HUES6 (cell line): ENCODE results near the gene POLE3.
"Not testable (repeated sequence)": the region's sequence is repeated elsewhere in the genome, so short reads cannot be mapped to it uniquely, and the experiment has no call there.

Experiments used
- H3K27ac ChIP-seq: 2 replicates; pipeline ENCODE4 v1.7.0; 2013; ENCODE audit warnings: low read depth, mild to moderate bottlenecking, low read length, inconsistent platforms
- H3K27me3 ChIP-seq: 2 replicates; pipeline ENCODE4 v1.6.1; 2013; ENCODE audit warnings: low read length; ENCODE audit not compliant: control insufficient read depth, insufficient read depth
- H3K36me3 ChIP-seq: 2 replicates; pipeline ENCODE4 v1.6.1; 2013; ENCODE audit warnings: low read length; ENCODE audit not compliant: control insufficient read depth, insufficient read depth
- H3K4me1 ChIP-seq: 2 replicates; pipeline ENCODE4 v1.6.1; 2013; ENCODE audit warnings: low read length; ENCODE audit not compliant: control insufficient read depth, insufficient read depth
- H3K4me3 ChIP-seq: 2 replicates; pipeline ENCODE4 v1.5.1; 2013; ENCODE audit warnings: low read depth, low read length
- H3K9ac ChIP-seq: one replicate; pipeline ENCODE4 v1.6.1; 2013; ENCODE audit warnings: mild to moderate bottlenecking, low read length
- H3K9me3 ChIP-seq: 2 replicates; pipeline ENCODE4 v1.6.1; 2013; ENCODE audit warnings: low read depth, low read length; ENCODE audit not compliant: control insufficient read depth, insufficient read depth

Gene POLE3

DNA sequence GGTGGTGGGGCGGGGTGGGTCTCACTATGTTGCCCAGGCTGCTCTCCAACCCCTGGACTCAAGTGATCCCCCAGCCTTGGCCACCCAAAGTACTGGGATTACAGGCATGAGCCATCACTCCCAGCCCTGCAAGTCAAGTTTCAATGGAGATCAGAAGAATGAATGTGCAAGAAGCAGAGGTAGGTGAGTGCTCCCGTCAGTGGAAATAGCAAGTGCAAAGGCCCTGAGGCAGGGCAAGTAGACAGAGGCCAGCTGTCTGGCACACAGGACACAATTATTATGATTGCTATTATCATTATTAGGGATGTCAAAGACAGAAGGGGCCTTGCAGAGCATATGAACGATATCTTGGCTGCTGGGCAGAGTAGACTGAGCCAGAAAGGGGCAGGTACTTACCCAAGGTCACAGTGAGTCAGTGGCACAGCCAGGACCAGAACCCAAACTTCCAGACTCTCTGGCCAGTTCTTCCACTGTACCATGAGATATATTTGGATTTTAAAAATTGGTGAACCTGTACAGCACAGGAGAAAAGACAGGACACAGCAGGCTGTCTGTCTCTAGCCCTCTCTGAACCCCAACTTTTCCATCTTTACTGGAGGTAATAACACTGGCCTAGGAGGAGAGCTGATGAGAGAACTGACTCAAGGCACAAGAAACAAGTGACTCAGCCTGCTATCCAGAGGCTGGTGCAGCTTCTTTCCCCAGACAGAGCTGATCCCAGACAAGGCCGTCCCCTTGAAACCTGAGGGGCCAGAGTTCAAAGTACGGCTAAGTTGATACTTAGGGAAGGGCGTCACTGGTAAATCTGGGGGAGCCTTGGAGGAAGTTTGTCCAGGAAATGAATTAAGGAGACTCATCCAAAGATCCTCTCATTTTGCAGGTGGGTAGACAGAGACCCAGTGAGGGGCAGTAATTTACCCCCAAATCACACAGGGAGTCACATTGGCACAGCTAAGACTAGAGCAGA is 35.1 kb downstream of the POLE3 start:
- Histone ChIP-seq H3K4me3 (peak overlapping the region; percentile 96; the same call in 1 of the 2 replicates), H3K4me1 (peaks cover 10% of the 10 kb centered on the region; the same call in 1 of the 2 replicates), H3K9ac (no peak overlapping the region), H3K9me3 (no peaks in the 10 kb centered on the region), H3K36me3 (peaks cover 18% of the 10 kb centered on the region), H3K27ac (no peak overlapping the region), H3K27me3 (no peaks in the 10 kb centered on the region)

GRCh38 chr9:113373676-113374392 is 36.6 kb downstream of the POLE3 start:
- H3K36me3 ChIP-seq: peaks cover 18% of the 10 kb centered on the region
- H3K9ac ChIP-seq: peak overlapping the region; percentile 26
- H3K27ac ChIP-seq: no peak overlapping the region
- H3K27me3 ChIP-seq: no peaks in the 10 kb centered on the region
- peaks cover 10% of the 10 kb centered on the region; the same call in 1 of the 2 replicates for H3K4me1 ChIP-seq
- H3K9me3 ChIP-seq: no peaks in the 10 kb centered on the region
- no peak overlapping the region for H3K4me3 ChIP-seq

DNA sequence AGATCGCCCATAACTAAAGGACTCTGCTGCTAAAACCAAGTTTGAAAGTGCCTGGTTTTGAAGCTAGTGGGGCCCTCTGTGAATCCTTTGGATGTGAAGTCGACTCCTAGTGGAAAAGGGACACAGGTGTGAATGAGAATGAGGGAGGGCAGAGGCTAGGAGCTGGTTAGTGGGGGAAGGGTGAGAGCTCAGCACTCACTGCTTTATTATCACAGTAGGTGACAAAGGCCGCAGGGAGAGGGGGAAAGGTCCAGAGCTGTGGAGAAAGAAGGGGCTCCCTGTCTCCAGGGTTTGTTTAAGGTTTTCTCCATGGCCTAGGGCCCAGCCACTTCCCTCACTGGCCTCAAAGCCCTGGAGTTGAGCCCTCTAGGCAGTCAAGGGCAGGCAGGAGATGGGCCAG is 37.2 kb downstream of the POLE3 start:
- no peaks in the 10 kb centered on the region for H3K27me3 ChIP-seq
- no peak overlapping the region for H3K27ac ChIP-seq
- no peaks in the 10 kb centered on the region for H3K9me3 ChIP-seq
- H3K36me3 ChIP-seq: peaks cover 18% of the 10 kb centered on the region
- H3K9ac ChIP-seq: peak overlapping the region; percentile 26
- H3K4me1 ChIP-seq: peaks cover 10% of the 10 kb centered on the region; the same call in 1 of the 2 replicates
- no peak overlapping the region for H3K4me3 ChIP-seq

- Histone ChIP-seq H3K9me3 (no peaks in the 10 kb centered on the region), H3K27ac (no peak overlapping the region), H3K36me3 (peaks cover 18% of the 10 kb centered on the region), H3K4me3 (no peak overlapping the region), H3K4me1 (peaks cover 10% of the 10 kb centered on the region; the same call in 1 of the 2 replicates), H3K9ac (no peak overlapping the region), H3K27me3 (no peaks in the 10 kb centered on the region)
These were observed 38.4 kb downstream of the POLE3 start for GRCh38 chr9:113372059-113372458.

DNA sequence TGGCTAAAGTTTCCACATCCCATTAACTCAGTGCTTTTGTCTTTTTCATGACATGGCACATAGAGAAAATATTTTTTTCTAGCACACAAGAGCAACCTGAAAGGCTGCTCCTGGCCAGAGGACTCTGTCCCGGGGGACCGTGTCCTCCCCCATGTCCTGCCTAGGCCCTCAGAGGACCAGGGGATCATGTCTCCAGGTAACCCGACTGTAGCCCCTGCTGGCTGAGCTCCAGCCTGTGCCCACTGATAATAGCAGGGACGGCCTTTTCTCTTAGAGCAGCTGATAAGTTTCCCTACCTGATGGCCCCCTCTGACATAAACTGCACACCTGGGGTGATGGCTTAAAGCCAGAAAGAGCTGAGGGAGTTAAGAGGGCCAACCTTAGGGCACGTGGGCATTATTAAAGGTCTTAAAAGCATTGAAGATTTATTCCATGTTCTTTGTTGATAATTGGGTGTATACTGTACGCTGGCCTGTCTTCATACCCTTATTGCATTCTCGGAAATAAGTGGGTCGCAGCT is 39.6 kb downstream of the POLE3 start:
- Histone ChIP-seq H3K4me3 (no peak overlapping the region), H3K27ac (no peak overlapping the region), H3K36me3 (peaks cover 18% of the 10 kb centered on the region), H3K9me3 (no peaks in the 10 kb centered on the region), H3K9ac (no peak overlapping the region), H3K4me1 (peaks cover 10% of the 10 kb centered on the region; the same call in 1 of the 2 replicates), H3K27me3 (no peaks in the 10 kb centered on the region)

DNA sequence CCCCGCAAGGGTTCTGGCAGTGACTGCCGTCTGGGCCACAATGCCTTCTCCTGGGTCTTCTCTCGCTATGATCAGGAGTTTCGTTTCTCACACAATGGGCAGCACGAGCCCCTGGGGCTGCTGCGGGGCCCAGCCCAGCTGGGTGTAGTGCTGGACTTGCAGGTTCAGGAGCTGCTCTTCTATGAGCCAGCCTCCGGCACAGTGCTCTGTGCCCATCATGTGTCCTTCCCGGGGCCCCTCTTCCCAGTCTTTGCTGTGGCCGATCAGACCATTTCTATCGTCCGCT is 40.7 kb downstream of the POLE3 start:
- Histone ChIP-seq H3K9ac (no peak overlapping the region), H3K9me3 (no peaks in the 10 kb centered on the region), H3K4me3 (no peak overlapping the region), H3K27ac (no peak overlapping the region), H3K4me1 (peaks cover 10% of the 10 kb centered on the region; the same call in 1 of the 2 replicates), H3K27me3 (no peaks in the 10 kb centered on the region), H3K36me3 (peaks cover 14% of the 10 kb centered on the region)

DNA sequence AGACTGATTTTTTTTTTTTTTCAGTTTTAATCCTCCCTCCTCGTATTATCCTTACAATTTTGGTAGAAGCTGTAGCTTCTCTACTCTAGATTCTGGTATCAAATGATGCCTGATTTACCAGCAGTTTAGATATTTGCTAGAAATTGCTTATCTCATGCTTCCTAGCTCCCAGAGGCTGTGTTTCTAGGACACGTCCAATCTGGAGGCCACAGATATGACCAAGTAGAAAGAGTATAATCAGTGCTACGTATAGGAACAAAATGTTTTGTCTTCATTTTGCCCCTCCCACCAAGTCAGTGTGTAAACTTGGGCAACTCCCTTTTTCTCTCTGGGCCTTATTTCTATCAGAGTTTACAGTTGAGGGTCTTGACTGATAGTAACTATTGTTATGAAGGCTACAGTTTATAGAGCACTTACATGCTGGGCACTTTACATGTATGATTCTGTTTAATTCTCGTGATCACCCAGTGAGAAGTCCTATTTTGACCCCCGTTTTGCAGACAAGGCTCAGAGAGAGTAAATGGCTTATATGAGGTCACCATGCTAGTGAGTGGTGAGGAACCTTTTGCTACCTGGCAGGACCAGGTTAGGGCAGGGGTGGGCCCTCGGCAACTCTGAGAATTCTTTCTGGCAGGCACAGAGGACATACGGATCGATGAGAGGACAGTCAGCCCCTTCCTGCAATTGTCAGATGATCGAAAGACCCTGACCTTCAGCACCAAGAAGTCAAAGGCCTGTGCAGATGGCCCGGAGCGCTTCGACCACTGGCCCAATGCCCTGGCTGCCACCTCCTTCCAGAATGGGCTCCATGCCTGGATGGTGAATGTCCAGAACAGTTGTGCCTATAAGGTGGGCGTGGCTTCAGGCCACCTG is 41.3 kb downstream of the POLE3 start:
- Histone ChIP-seq H3K4me3 (no peak overlapping the region), H3K36me3 (peaks cover 10% of the 10 kb centered on the region), H3K9ac (no peak overlapping the region), H3K4me1 (peaks cover 10% of the 10 kb centered on the region; the same call in 1 of the 2 replicates), H3K27me3 (no peaks in the 10 kb centered on the region), H3K27ac (no peak overlapping the region), H3K9me3 (no peaks in the 10 kb centered on the region)

DNA sequence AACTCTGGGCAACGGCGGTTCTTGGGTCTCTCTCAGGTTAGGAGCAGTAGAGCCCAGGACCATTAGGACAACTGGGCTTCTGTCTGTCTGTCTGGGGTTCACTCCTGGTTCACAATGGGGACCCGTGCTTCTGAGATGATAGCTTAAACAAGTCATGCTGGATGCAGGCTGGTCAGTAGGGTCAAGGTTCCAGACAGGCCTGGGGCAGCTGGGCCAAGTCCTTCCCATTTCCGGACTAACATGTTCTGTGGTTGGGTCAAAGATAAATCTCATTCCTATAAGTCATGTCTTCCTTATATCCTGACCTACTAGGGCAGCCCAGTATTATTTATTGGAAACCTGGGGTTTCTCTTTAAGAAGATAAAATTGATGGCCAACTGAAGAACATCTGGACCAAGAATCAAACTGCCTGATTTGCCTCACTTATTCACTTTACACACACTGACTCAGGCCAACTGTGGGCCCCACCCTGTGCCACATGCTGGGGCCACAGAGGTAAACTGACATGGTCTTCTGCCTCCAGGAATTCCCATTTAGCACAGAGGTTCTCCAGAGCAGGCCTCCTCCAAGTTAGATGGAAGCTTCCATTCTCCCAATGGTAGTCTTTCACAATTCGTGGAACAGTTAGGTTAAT is 42.0 kb downstream of the POLE3 start:
- no peak overlapping the region for H3K9ac ChIP-seq
- H3K4me3 ChIP-seq: no peak overlapping the region
- H3K9me3 ChIP-seq: no peaks in the 10 kb centered on the region
- H3K27me3 ChIP-seq: no peaks in the 10 kb centered on the region
- H3K36me3 ChIP-seq: peaks cover 3% of the 10 kb centered on the region; the same call in 1 of the 2 replicates
- H3K27ac ChIP-seq: no peak overlapping the region
- H3K4me1 ChIP-seq: peaks cover 6% of the 10 kb centered on the region; the same call in 1 of the 2 replicates

DNA sequence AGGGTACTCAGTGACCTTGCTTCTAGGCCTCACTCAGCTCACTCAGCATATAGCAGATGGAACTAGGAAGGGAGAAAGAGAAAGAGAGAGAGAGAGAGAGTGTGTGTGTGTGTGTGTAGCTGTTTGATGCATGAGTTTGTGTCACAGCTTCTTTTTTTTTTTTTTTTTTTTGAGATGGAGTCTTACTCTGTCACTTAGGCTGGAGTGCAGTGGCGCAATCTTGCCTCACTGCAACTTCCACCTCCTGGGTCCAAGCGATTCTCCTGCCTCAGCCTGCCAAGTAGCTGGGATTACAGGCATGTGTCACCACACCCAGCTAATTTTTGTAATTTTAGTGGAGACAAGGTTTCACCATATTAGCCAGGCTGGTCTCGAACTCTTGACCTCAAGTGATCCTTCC is 44.8 kb downstream of the POLE3 start:
- H3K9me3 ChIP-seq, H3K4me1 ChIP-seq, H3K36me3 ChIP-seq, H3K4me3 ChIP-seq, H3K9ac ChIP-seq, H3K27me3 ChIP-seq, H3K27ac ChIP-seq: not testable (repeated sequence)

DNA sequence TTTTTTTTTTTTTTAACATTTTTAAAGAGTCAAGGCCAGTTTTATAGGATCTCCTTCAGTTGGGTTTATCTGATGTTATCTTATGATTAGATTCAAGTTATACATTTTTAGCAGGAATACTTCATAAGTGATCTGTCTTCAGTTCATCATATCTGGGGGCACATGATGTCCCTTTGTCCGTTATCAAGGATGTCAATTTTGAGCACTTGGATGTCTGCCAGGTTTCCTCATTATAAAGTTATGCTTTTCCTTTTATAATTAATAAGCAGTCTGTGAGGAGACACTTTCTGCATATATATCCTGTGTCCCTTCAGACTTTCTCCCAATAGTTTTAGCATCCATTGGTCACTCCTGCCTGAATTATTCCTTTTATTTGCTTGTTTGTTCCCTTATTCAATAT is 45.5 kb downstream of the POLE3 start:
- Histone ChIP-seq H3K27me3 (no peaks in the 10 kb centered on the region), H3K36me3 (no peaks in the 10 kb centered on the region), H3K9me3 (no peaks in the 10 kb centered on the region), H3K9ac (no peak overlapping the region), H3K4me1 (no peaks in the 10 kb centered on the region), H3K27ac (no peak overlapping the region), H3K4me3 (no peak overlapping the region)
